KMS-11 (cell line): Measurements from ENCODE around the gene SNIP1.

Source experiments
- H2AFZ ChIP-seq: fragments of 200-600 bp; sonication (generic); 2 replicates; pipeline ENCODE4 v1.6.1; 2016; ENCODE audit warnings: antibody characterized with exemption, mixed run types, low read depth
- H3K27ac ChIP-seq: fragments of 200-600 bp; sonication (generic); 2 replicates; pipeline ENCODE4 v1.6.1; 2016; ENCODE audit warnings: mild to moderate bottlenecking, mixed run types
- H3K27me3 ChIP-seq: fragments of 200-600 bp; sonication (generic); 2 replicates; pipeline ENCODE4 v1.6.1; 2017; ENCODE audit warnings: mild to moderate bottlenecking, low read depth, mixed run types, moderate library complexity; ENCODE audit not compliant: insufficient read depth
- H3K36me3 ChIP-seq: fragments of 200-600 bp; sonication (generic); 2 replicates; pipeline ENCODE4 v1.6.1; 2017; ENCODE audit warnings: mild to moderate bottlenecking, mixed run types; ENCODE audit not compliant: insufficient read depth
- H3K4me1 ChIP-seq: fragments of 200-600 bp; sonication (generic); 2 replicates; pipeline ENCODE4 v1.6.1; 2016; ENCODE audit warnings: mild to moderate bottlenecking, low read depth, mixed run types; ENCODE audit not compliant: poor library complexity, severe bottlenecking
- H3K4me2 ChIP-seq: fragments of 200-600 bp; sonication (generic); 2 replicates; pipeline ENCODE4 v1.7.0; 2016; ENCODE audit warnings: mild to moderate bottlenecking, mixed run types
- H3K4me3 ChIP-seq: fragments of 200-600 bp; sonication (generic); IDR thresholded peaks from 2 replicates; pipeline ENCODE4 v1.6.1; 2017; ENCODE audit warnings: low read depth, low read length, mixed read lengths; ENCODE audit not compliant: insufficient read depth
- H3K79me2 ChIP-seq: fragments of 200-600 bp; sonication (generic); 2 replicates; pipeline ENCODE4 v1.6.1; 2016; ENCODE audit warnings: low read depth, mixed run types; ENCODE audit not compliant: insufficient read depth
- H3K9ac ChIP-seq: fragments of 200-600 bp; sonication (generic); 2 replicates; pipeline ENCODE4 v1.6.1; 2016; ENCODE audit warnings: mild to moderate bottlenecking, mixed run types
- H4K20me1 ChIP-seq: fragments of 200-600 bp; sonication (generic); 2 replicates; pipeline ENCODE4 v1.6.1; 2016; ENCODE audit warnings: mild to moderate bottlenecking, mixed run types; ENCODE audit not compliant: insufficient read depth
- CTCF ChIP-seq: fragments of 200-600 bp; sonication (generic); conservative IDR thresholded peaks from 2 replicates; pipeline ENCODE4 v1.6.1; 2017; ENCODE audit warnings: low read depth, mild to moderate bottlenecking, antibody characterized with exemption, low read length, moderate library complexity, mixed read lengths

SNIP1 gene

GRCh38 chr1:37575692-37576091, 21.6 kb upstream of the SNIP1 start:
- no peaks in the 10 kb centered on the region for H3K79me2 ChIP-seq
- peaks cover 31% of the 10 kb centered on the region for H3K4me1 ChIP-seq
- TF ChIP-seq CTCF = no peak
- no peak overlapping the region for H3K27ac ChIP-seq
- H3K4me3 ChIP-seq = no peak overlapping the region
- H3K36me3 ChIP-seq = peaks cover 28% of the 10 kb centered on the region; the same call in 1 of the 2 replicates
- H4K20me1 ChIP-seq = 0 out of 2 replicates have a peak, but pooled peaks cover 4% of the 10 kb centered on the region
- H2AFZ ChIP-seq = no peak overlapping the region
- no peaks in the 10 kb centered on the region; the same call in 1 of the 2 replicates for H3K27me3 ChIP-seq
- no peak overlapping the region for H3K9ac ChIP-seq
- no peak overlapping the region for H3K4me2 ChIP-seq

GRCh38 chr1:37574834-37575480, 20.9 kb upstream of the SNIP1 start:
- Histone ChIP-seq H3K27ac (no peak overlapping the region), H3K9ac (no peak overlapping the region), H2AFZ (no peak overlapping the region), H3K27me3 (no peaks in the 10 kb centered on the region; the same call in 1 of the 2 replicates), H3K36me3 (peaks cover 28% of the 10 kb centered on the region; the same call in 1 of the 2 replicates), H4K20me1 (no peaks in the 10 kb centered on the region), H3K4me3 (no peak overlapping the region), H3K79me2 (no peaks in the 10 kb centered on the region), H3K4me1 (peaks cover 38% of the 10 kb centered on the region), H3K4me2 (no peak overlapping the region)
- TF ChIP-seq CTCF = no peak

GRCh38 chr1:37570528-37571334, 16.6 kb upstream of the SNIP1 start:
- TF ChIP-seq CTCF = no peak
- Histone ChIP-seq H2AFZ (no peak overlapping the region), H3K4me2 (peak overlapping the region; percentile 47; the same call in 1 of the 2 replicates), H3K4me1 (peaks cover 51% of the 10 kb centered on the region), H4K20me1 (no peaks in the 10 kb centered on the region), H3K79me2 (no peaks in the 10 kb centered on the region), H3K36me3 (peaks cover 28% of the 10 kb centered on the region; the same call in 1 of the 2 replicates), H3K4me3 (no peak overlapping the region), H3K27ac (peak overlapping the region; percentile 56), H3K27me3 (no peaks in the 10 kb centered on the region), H3K9ac (no peak overlapping the region)

DNA sequence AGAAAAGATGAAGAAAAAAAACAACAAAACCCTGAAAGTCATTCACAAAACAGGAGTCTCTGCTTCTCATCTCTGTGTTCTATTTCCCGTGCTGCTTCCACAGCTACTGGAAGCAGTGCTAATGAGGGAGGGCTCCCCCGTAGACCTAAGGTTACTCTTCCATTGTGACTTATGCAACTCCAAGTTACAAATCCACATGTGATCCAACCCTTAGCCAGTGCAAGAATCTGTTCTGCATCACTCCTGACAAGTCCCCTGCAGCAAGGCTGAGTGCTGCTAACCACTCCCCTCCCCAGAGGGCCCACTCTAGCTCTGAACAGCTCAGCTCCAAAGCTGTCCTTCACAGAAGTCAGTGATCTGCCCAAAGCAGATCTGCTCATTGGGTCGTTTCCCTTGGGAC, 12.9 kb upstream of the SNIP1 start:
- Histone ChIP-seq H3K4me1 (peaks cover 34% of the 10 kb centered on the region), H3K36me3 (peaks cover 10% of the 10 kb centered on the region; the same call in 1 of the 2 replicates), H3K79me2 (no peaks in the 10 kb centered on the region), H3K27ac (no peak overlapping the region), H3K27me3 (no peaks in the 10 kb centered on the region), H4K20me1 (no peaks in the 10 kb centered on the region), H2AFZ (no peak overlapping the region), H3K9ac (no peak overlapping the region), H3K4me3 (no peak overlapping the region), H3K4me2 (no peak overlapping the region)
- no peak for TF ChIP-seq CTCF
